Measurements from ENCODE around the gene LCN2. TPM values are rescaled to one million over a fixed set of nuclear protein-coding genes. Genes with fewer than 3 reads are reported as not detected.

The LCN2 gene
- total RNA-seq, 1 donor from 2014 or later = not detected

GRCh38 chr9:128201441-128202369 is 52.5 kb downstream of the LCN2 start:
- no peaks in the 10 kb centered on the region for H3K9me3 Mint-ChIP-seq
- H3K36me3 Mint-ChIP-seq = no peaks in the 10 kb centered on the region
- Histone ChIP-seq H3K9ac (no peak overlapping the region), H3K27me3 (no peaks in the 10 kb centered on the region), H3K27ac (no peak overlapping the region), H3K36me3 (no peaks in the 10 kb centered on the region), H2AFZ (replicated peaks) (no peak overlapping the region), H3K4me1 (peaks cover 8% of the 10 kb centered on the region), H4K20me1 (ENCODE audit: low read depth) (peaks cover 10% of the 10 kb centered on the region), H3K9me3 (ENCODE audit: low read depth) (no peaks in the 10 kb centered on the region), H3K79me2 (ENCODE audit: low read depth) (peaks cover 13% of the 10 kb centered on the region), H3K4me2 (no peak overlapping the region), H3F3A (ENCODE audit: low read depth) (peaks cover 19% of the 10 kb centered on the region), H3K4me3 (no peak overlapping the region)
- DNase-seq (ENCODE audit: low spot score) = no peak
- peak overlapping the region; percentile 29 for H3K27ac Mint-ChIP-seq
- H3K4me1 Mint-ChIP-seq = peaks cover 31% of the 10 kb centered on the region
- TF ChIP-seq CTCF (IDR thresholded peaks at IDR 0.05) (no peak), EZH2phosphoT487 (IDR thresholded peaks at IDR 0.05) (no peak)
- peaks cover 11% of the 10 kb centered on the region for H3K27me3 Mint-ChIP-seq (ENCODE audit: insufficient read depth, low read depth)
- peak overlapping the region; percentile 19 for H3K4me3 Mint-ChIP-seq

GRCh38 chr9:128202648-128203023 is 53.4 kb downstream of the LCN2 start:
- H3K27ac ChIP-seq = no peak overlapping the region
- no peaks in the 10 kb centered on the region for H3K27me3 ChIP-seq
- H3K36me3 ChIP-seq = no peaks in the 10 kb centered on the region
- H4K20me1 ChIP-seq (ENCODE audit: low read depth) = peaks cover 15% of the 10 kb centered on the region
- H3K79me2 ChIP-seq (ENCODE audit: low read depth) = peaks cover 13% of the 10 kb centered on the region
- Mint-ChIP-seq H3K4me1 (peaks cover 33% of the 10 kb centered on the region), H3K36me3 (no peaks in the 10 kb centered on the region), H3K4me3 (peak overlapping the region; percentile 92), H3K27me3 (ENCODE audit: insufficient read depth, low read depth) (peaks cover 13% of the 10 kb centered on the region), H3K9me3 (no peaks in the 10 kb centered on the region), H3K27ac (peak overlapping the region; percentile 67)
- no peak overlapping the region for H2AFZ ChIP-seq (replicated peaks)
- DNase-seq (ENCODE audit: low spot score) = no peak
- H3K9ac ChIP-seq = no peak overlapping the region
- peaks cover 8% of the 10 kb centered on the region for H3K4me1 ChIP-seq
- TF ChIP-seq EZH2phosphoT487 (IDR thresholded peaks at IDR 0.05) (no peak), EZH2 (IDR thresholded peaks at IDR 0.05) (no peak), CTCF (IDR thresholded peaks at IDR 0.05) (no peak)
- no peak overlapping the region for H3K4me3 ChIP-seq
- H3F3A ChIP-seq (ENCODE audit: low read depth) = peaks cover 19% of the 10 kb centered on the region
- no peaks in the 10 kb centered on the region for H3K9me3 ChIP-seq (ENCODE audit: low read depth)
- no peak overlapping the region for H3K4me2 ChIP-seq

Other genes starting within 250 kb of the LCN2 start
- gene ST6GALNAC6, start 249.8 kb upstream of the LCN2 start, total RNA-seq (ENCODE audit: low replicate concordance) = 14.3 and 42.7 TPM in 2 replicates
- gene ST6GALNAC4, start 232.4 kb upstream of the LCN2 start, total RNA-seq (ENCODE audit: low replicate concordance) = 5.5 and 11.1 TPM in 2 replicates
- gene PIP5KL1, start 218.7 kb upstream of the LCN2 start, total RNA-seq (ENCODE audit: low replicate concordance) = 1.4 and 8.8 TPM in 2 replicates
- gene DPM2, start 211.6 kb upstream of the LCN2 start, total RNA-seq (ENCODE audit: low replicate concordance) = 9.1 and 20.5 TPM in 2 replicates
- 8.8 and 30.8 TPM in 2 replicates for gene EEIG1, start 168.5 kb upstream of the LCN2 start, total RNA-seq (ENCODE audit: low replicate concordance)
- gene NAIF1, start 82.1 kb upstream of the LCN2 start, total RNA-seq (ENCODE audit: low replicate concordance) = 8.4 and 9.5 TPM in 2 replicates
- 8.5 and 15.7 TPM in 2 replicates for gene SLC25A25, start 81.2 kb upstream of the LCN2 start, total RNA-seq (ENCODE audit: low replicate concordance)
- 25.7 and 61.2 TPM in 2 replicates for gene PTGES2, start 21.7 kb upstream of the LCN2 start, total RNA-seq (ENCODE audit: low replicate concordance)
- 69.4 and 228 TPM in 2 replicates for gene BBLN, start 10.8 kb downstream of the LCN2 start, total RNA-seq (ENCODE audit: low replicate concordance)
- gene CIZ1, start 42.1 kb downstream of the LCN2 start, total RNA-seq (ENCODE audit: low replicate concordance) = 33.4 and 48.8 TPM in 2 replicates
- gene DNM1, start 53.9 kb downstream of the LCN2 start, total RNA-seq (ENCODE audit: low replicate concordance) = 30.1 and 52.7 TPM in 2 replicates
- 25.2 and 37.5 TPM in 2 replicates for gene GOLGA2, start 126.6 kb downstream of the LCN2 start, total RNA-seq (ENCODE audit: low replicate concordance)
- gene SWI5, start 126.8 kb downstream of the LCN2 start, total RNA-seq (ENCODE audit: low replicate concordance) = 15.0 and 21.5 TPM in 2 replicates
- gene TRUB2, start 173.0 kb downstream of the LCN2 start, total RNA-seq (ENCODE audit: low replicate concordance) = 8.3 and 9.2 TPM in 2 replicates
- 16.8 and 39.0 TPM in 2 replicates for gene COQ4, start 173.4 kb downstream of the LCN2 start, total RNA-seq (ENCODE audit: low replicate concordance)
- gene SLC27A4, start 191.1 kb downstream of the LCN2 start, total RNA-seq (ENCODE audit: low replicate concordance) = 4.4 and 8.6 TPM in 2 replicates
- gene URM1, start 221.9 kb downstream of the LCN2 start, total RNA-seq (ENCODE audit: low replicate concordance) = 10.3 and 21.7 TPM in 2 replicates

Data from neural progenitor cell (in vitro differentiated cells).